Small intestine (tissue), 7 donors: ENCODE results near the gene TYW5. TPM values are rescaled to one million over a fixed set of nuclear protein-coding genes. Genes with fewer than 3 reads are reported as not detected.

Experiments used
- DNase-seq, 2 donors: peaks; one replicate each; pipeline versions ENCODE4 v3.0.0 to v3.0.0-alpha.2; 2013
- FAIRE-seq: peaks from 2 replicates; lab custom pipeline; 2012; peaks lifted over from hg19 to GRCh38; lab: Jason Lieb, UNC
- H3K27ac ChIP-seq, 3 donors: one replicate each; pipeline ENCODE4 v1.5.1; 2013; ENCODE audit warnings: low read length in 2 of 3, mild to moderate bottlenecking in 2 of 3, control low read depth in 1 of 3, inconsistent platforms in 1 of 3, low read depth in 1 of 3, moderate library complexity in 1 of 3
- H3K27me3 ChIP-seq, 3 donors: one replicate each; pipeline ENCODE4 v1.6.1; 2013; ENCODE audit warnings: low read length in 3 of 3, inconsistent platforms in 1 of 3; ENCODE audit not compliant: control insufficient read depth in 3 of 3, insufficient read depth in 3 of 3
- H3K36me3 ChIP-seq, 3 donors: one replicate each; pipeline ENCODE4 v1.6.1; 2013; ENCODE audit warnings: low read length in 3 of 3, inconsistent platforms in 1 of 3, low read depth in 1 of 3, mild to moderate bottlenecking in 1 of 3, moderate library complexity in 1 of 3; ENCODE audit not compliant: control insufficient read depth in 3 of 3, insufficient read depth in 2 of 3
- H3K4me1 ChIP-seq, 3 donors: one replicate each; pipeline ENCODE4 v1.6.1; 2013; ENCODE audit warnings: low read length in 2 of 3, inconsistent platforms in 1 of 3, low read depth in 1 of 3, mild to moderate bottlenecking in 1 of 3, moderate library complexity in 1 of 3; ENCODE audit not compliant: control insufficient read depth in 3 of 3, insufficient read depth in 2 of 3
- H3K4me3 ChIP-seq, 3 donors: one replicate each; pipeline ENCODE4 v1.5.1; 2013; ENCODE audit warnings: low read length in 3 of 3, control low read depth in 1 of 3, inconsistent platforms in 1 of 3, low read depth in 1 of 3, mild to moderate bottlenecking in 1 of 3, moderate library complexity in 1 of 3
- H3K9me3 ChIP-seq, 2 donors: one replicate each; pipeline ENCODE4 v1.6.1; 2013; ENCODE audit warnings: low read depth in 1 of 2, low read length in 1 of 2; ENCODE audit not compliant: control insufficient read depth in 2 of 2, insufficient read depth in 1 of 2
- polyA plus RNA-seq, 4 donors: library from polyadenylated mRNA; stranded (reverse) in 3 of 4; unstranded in 1 of 4; fragments of 200-250 nt in 3 of 4; fragments of 120-200 nt in 1 of 4; gene quantifications; one replicate each; pipeline versions ENCODE4 v1.2.1 to v1.2.3, GENCODE V29; 2013
- donor health status: healthy with polysubstance abuse.
- donor health status: control.
- donor health status: control.
- donor health status: Bipolar disorder and iron deficiency.
- donor health status: healthy.

The TYW5 gene
- polyA plus RNA-seq, 4 donors, result 2.4 to 13.1 (median 3.8) TPM

- H3K27me3 ChIP-seq, result no peaks in the 10 kb centered on the region
- DNase-seq (no peak), FAIRE-seq (no peak)
- no peak overlapping the region for H3K4me3 ChIP-seq
- H3K27ac ChIP-seq, result no peak overlapping the region
- H3K36me3 ChIP-seq, result no peaks in the 10 kb centered on the region
- no peaks in the 10 kb centered on the region for H3K4me1 ChIP-seq
- H3K9me3 ChIP-seq, result peaks cover 0 to 3% of the 10 kb centered on the region in 2 donors
Observed at GRCh38 chr2:199882667-199883066, 72.6 kb downstream of the TYW5 start.

Other genes with a start within 250 kb of the TYW5 start
- 1 to 10 TPM in 1 of 4 donors, under 1 TPM in 3; 0.54 to 5.6 (median 0.85) TPM for gene FTCDNL1, start 104.3 kb downstream of the TYW5 start, polyA plus RNA-seq
- 10 to 100 TPM in 1 of 4 donors, 1 to 10 TPM in 3; 6.8 to 12.7 (median 8.0) TPM for gene C2orf69, start 44.2 kb downstream of the TYW5 start, polyA plus RNA-seq
- 10 to 100 TPM; 22.4 to 49.9 (median 27.2) TPM for gene MAIP1, start 91 bp upstream of the TYW5 start, polyA plus RNA-seq